ENCODE results near the gene GNB1L.

GRCh38 chr22:19757140-19757984, 97.3 kb downstream of the GNB1L start:
- no peak for TF ChIP-seq CTCF (IDR thresholded peaks at IDR 0.05)
- no peak for TF ChIP-seq EZH2 (IDR thresholded peaks at IDR 0.05; ENCODE audit: borderline replicate concordance, insufficient read depth, low read depth, low read length, poor library complexity, severe bottlenecking)

Data from B cell (primary cell).